ENCODE data around the gene MOGAT1. TPM values are rescaled to one million over a fixed set of nuclear protein-coding genes. Genes with fewer than 3 reads are reported as not detected.

Gene MOGAT1
- total RNA-seq, 1 experiment from 2014 or later = 0.22 TPM

GRCh38 chr2:222686086-222686750 lies 14.8 kb downstream of the MOGAT1 start:
- no peaks in the 10 kb centered on the region for H3K9me2 ChIP-seq (ENCODE audit: insufficient read depth)
- DNase-seq (ENCODE audit: low read depth, low spot score) (no peak), ATAC-seq (no peak)
- H2AFZ ChIP-seq (ENCODE audit: low read depth, low read length, poor library complexity, severe bottlenecking) = no peak overlapping the region
- intact Hi-C loops (cut with micrococcal nuclease) = no loop called here
- ChIA-PET CTCF (interaction anchor here (1.6 to 2.2 kb wide), 2 partner anchors 14 to 217 kb away, joined by 3 to 8 read pairs; no protein-coding TSS in a partner anchor), POLR2A (no interaction called here), RAD21 (ENCODE audit: low non-redundant PET in 1 of 2, low total read pairs in 2 of 2, uncharacterized antibody in 2 of 2, unreplicated experiment in 2 of 2) (no interaction called here)
- no peaks in the 10 kb centered on the region for H4K20me1 ChIP-seq (ENCODE audit: insufficient read depth)
- H3K9ac ChIP-seq (ENCODE audit: low read length) = no peak overlapping the region
- no peaks in the 10 kb centered on the region for H3K27me3 ChIP-seq (ENCODE audit: insufficient read depth, low read length)
- BruUV-seq (replicated peaks) = no TSS peak
- no peak overlapping the region for H3K27ac ChIP-seq (ENCODE audit: low read depth, low read length)
- H3K36me3 ChIP-seq (ENCODE audit: control insufficient read depth in 1 of 2, insufficient read depth in 2 of 2, low read length in 2 of 2) = no peaks in the 10 kb centered on the region
- H3K9me3 ChIP-seq (ENCODE audit: control insufficient read depth in 1 of 2, insufficient read depth in 1 of 2, low read depth in 1 of 2, low read length in 2 of 2) = no peaks in the 10 kb centered on the region
- no peak overlapping the region for H3K4me2 ChIP-seq (ENCODE audit: low read length)
- peaks cover 0 to 7% of the 10 kb centered on the region in 2 experiments; a peak in 2 of 4 replicates for H3K4me1 ChIP-seq (ENCODE audit: control insufficient read depth in 1 of 2, insufficient read depth in 2 of 2, low read length in 2 of 2)
- H3K4me3 ChIP-seq (replicated peaks in 1 of 2; ENCODE audit: low read depth in 1 of 2, low read length in 2 of 2) = no peak overlapping the region
- TF ChIP-seq TCF7L2 (IDR thresholded peaks at IDR 0.05; ENCODE audit: borderline replicate concordance, extremely low read depth, insufficient read depth, insufficient read length) = no peak
- TF ChIP-seq SIN3A (IDR thresholded peaks at IDR 0.05; ENCODE audit: low read depth) = no peak
- TF ChIP-seq RAD21 (IDR thresholded peaks at IDR 0.05; ENCODE audit: low read depth) = no peak
- no peak for TF ChIP-seq YY1 (IDR thresholded peaks at IDR 0.05; ENCODE audit: extremely low read depth, insufficient replicate concordance, low read depth, low read length)
- no peak for TF ChIP-seq ELF1 (IDR thresholded peaks at IDR 0.05; ENCODE audit: borderline replicate concordance, low read depth)
- no peak for TF ChIP-seq ATF3 (IDR thresholded peaks at IDR 0.05)
- no peak for TF ChIP-seq ZFX (IDR thresholded peaks at IDR 0.05)
- TF ChIP-seq POLR2AphosphoS5 (IDR thresholded peaks at IDR 0.05; ENCODE audit: low read depth, low read length) = no peak
- no peak for TF ChIP-seq SP1 (IDR thresholded peaks at IDR 0.05; ENCODE audit: low read depth)
- no peak for TF ChIP-seq FOSL1 (IDR thresholded peaks at IDR 0.05; ENCODE audit: low read depth)
- TF ChIP-seq ZBTB33 (IDR thresholded peaks at IDR 0.05; ENCODE audit: extremely low read depth, insufficient replicate concordance, low read length) = no peak
- no peak for TF ChIP-seq REST (IDR thresholded peaks at IDR 0.05; ENCODE audit: low read depth)
- no peak for TF ChIP-seq EGR1 (IDR thresholded peaks at IDR 0.05; ENCODE audit: low read depth)
- no peak for TF ChIP-seq ZNF274 (IDR thresholded peaks at IDR 0.05; ENCODE audit: low read depth, low read length)
- no peak for TF ChIP-seq CEBPB (IDR thresholded peaks at IDR 0.05; ENCODE audit: low read depth)
- no peak for TF ChIP-seq EZH2phosphoT487 (IDR thresholded peaks at IDR 0.05; ENCODE audit: borderline replicate concordance)
- TF ChIP-seq JUND (IDR thresholded peaks at IDR 0.05) = no peak
- no peaks in the 10 kb centered on the region for H3K79me2 ChIP-seq (ENCODE audit: insufficient read depth, low read length)

All from HCT116 (cell line).